Cardiac muscle cell (in vitro differentiated cells and primary cell): Measurements from ENCODE around the gene PHLDA2. TPM values are rescaled to one million over a fixed set of nuclear protein-coding genes. Genes with fewer than 3 reads are reported as not detected.

ENCODE experiments used
- DNase-seq, 2 donors: peaks; one replicate each; pipeline versions ENCODE4 v3.0.0 to v3.0.0-alpha.2; 2010 to 2017; ENCODE audit warnings: low read depth in 1 of 2, low spot score in 1 of 2
- H3K27ac ChIP-seq: fragments of 200-600 bp; sonication (generic); 2 replicates; pipeline ENCODE4 v1.5.1; 2016
- H3K27me3 ChIP-seq: fragments of 200-600 bp; sonication (generic); 2 replicates; pipeline ENCODE4 v1.6.0; 2016; ENCODE audit warnings: control low read depth
- H3K36me3 ChIP-seq: fragments of 200-600 bp; sonication (generic); 2 replicates; pipeline ENCODE4 v1.5.1; 2016; ENCODE audit warnings: control low read depth
- H3K4me1 ChIP-seq: fragments of 200-600 bp; sonication (generic); 2 replicates; pipeline ENCODE4 v1.8.1; 2017; ENCODE audit warnings: low read depth, mild to moderate bottlenecking, mixed run types
- H3K4me3 ChIP-seq: fragments of 200-600 bp; sonication (generic); 2 replicates; pipeline ENCODE4 v1.5.1; 2016; ENCODE audit warnings: mild to moderate bottlenecking
- H3K9me3 ChIP-seq: fragments of 200-600 bp; sonication (generic); 2 replicates; pipeline ENCODE4 v1.5.1; 2017; ENCODE audit warnings: low read depth, mild to moderate bottlenecking, control low read depth
- polyA plus RNA-seq: library from polyadenylated mRNA; unstranded; fragments of >200 nt; fragmentation: Nextera tagmentation; extraction: Ambion mirVana; gene quantifications from 2 replicates; pipeline ENCODE4 v1.2.1, GENCODE V29; 2016
- total RNA-seq: library from RNA; depleted of rRNA; stranded (reverse); fragments of >200 nt; gene quantifications from 2 replicates; pipeline ENCODE4 v1.2.3, GENCODE V29; 2016
- TF ChIP-seq, protein P1 (sequence below): IDR thresholded peaks from 2 replicates; pipeline ENCODE4 v1.5.1; 2012; ENCODE audit warnings: low read depth, mild to moderate bottlenecking, low read length

The PHLDA2 gene
- total and polyA plus RNA-seq, 2 experiments from 2014 or later, result 0.73 to 1.1 TPM

DNA sequence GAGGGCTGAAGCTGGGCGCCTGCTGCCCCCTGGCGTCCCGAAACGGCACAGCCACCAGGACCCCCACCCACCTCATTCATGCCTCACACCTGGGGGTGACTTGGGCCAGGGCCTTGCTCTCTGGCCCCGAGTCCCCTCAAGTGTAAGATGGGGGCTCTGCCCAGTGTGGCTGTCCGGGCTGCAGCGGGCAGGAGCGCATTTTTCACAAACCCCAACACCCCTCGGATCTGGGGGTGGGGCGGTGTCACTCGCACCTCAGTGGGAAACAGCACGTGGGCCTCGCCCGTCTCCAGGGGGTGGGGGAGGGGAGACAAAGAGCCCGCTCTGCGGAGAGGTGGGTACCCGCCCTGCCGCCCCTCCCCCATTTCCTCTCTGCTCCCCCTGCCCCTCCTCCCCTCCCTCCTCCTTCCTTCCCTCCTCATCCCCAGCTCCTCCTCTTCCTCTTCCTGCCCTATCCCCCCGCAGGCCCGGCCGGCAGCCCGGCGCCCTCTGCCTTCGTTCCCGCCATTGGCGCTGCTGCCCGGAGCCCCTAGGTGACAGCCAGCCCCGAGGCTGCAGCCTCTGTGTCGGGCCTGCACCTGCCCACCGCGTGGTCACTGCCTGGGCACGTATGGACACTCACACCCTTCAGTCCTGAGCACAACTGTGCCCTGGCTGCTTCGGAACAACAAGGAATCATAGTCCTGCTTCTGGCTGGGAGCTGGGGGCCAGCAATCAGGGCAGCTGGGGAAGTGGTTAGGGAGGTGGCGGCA lies 36.8 kb downstream of the PHLDA2 start:
- H3K4me3 ChIP-seq, result peak overlapping the region; percentile 25
- H3K9me3 ChIP-seq, result no peaks in the 10 kb centered on the region
- no peak overlapping the region for H3K27ac ChIP-seq
- TF ChIP-seq, protein P1, sequence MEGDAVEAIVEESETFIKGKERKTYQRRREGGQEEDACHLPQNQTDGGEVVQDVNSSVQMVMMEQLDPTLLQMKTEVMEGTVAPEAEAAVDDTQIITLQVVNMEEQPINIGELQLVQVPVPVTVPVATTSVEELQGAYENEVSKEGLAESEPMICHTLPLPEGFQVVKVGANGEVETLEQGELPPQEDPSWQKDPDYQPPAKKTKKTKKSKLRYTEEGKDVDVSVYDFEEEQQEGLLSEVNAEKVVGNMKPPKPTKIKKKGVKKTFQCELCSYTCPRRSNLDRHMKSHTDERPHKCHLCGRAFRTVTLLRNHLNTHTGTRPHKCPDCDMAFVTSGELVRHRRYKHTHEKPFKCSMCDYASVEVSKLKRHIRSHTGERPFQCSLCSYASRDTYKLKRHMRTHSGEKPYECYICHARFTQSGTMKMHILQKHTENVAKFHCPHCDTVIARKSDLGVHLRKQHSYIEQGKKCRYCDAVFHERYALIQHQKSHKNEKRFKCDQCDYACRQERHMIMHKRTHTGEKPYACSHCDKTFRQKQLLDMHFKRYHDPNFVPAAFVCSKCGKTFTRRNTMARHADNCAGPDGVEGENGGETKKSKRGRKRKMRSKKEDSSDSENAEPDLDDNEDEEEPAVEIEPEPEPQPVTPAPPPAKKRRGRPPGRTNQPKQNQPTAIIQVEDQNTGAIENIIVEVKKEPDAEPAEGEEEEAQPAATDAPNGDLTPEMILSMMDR, result peak; percentile 95
- H3K4me1 ChIP-seq, result peaks cover 6% of the 10 kb centered on the region
- DNase-seq, result peak; percentile 74 to 76
- H3K36me3 ChIP-seq, result no peaks in the 10 kb centered on the region
- no peaks in the 10 kb centered on the region for H3K27me3 ChIP-seq

DNA sequence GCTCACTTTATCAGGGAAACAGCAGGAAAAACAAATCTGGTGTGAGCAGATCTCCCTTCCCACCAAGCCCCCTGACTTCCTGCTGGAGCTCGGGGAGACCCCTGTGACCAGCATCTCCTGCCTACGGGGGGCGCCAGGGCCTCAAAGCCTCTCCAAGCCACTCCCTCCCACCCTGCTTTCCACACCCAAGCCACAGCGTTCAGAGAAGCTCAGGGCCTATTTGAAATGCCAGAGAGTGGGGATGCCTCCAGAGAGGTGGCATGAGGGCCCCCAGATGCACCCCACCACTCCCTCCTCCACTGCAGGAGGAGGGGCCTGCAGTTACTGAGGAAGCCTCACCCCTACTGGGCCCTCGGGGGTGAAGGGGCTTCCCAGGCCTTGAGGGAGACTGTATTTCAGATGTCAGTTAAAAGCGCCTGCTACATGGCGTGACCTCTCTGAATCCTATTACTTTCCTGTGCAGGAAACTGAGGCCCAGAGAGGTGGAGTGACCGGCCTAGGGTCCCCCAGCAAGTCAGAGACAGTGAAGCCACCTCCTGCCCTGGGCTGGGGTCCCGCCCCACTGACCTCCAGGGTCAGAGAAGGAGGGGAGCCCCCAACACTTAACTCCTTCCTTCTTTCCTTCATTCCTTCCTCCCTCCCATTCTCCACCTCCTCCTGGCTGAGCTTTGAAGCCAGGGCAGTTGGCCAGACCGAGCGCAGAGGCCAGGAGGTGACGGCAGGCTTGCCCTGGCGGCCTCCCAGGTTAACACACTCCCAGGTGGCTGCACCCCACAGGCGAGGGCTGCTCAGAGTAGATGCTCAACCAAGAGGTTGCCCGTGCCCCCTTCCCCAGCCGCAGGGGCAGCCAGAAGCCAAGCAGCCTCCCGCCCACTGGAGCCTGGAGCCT lies 37.6 kb downstream of the PHLDA2 start:
- Histone ChIP-seq H3K27me3 (no peaks in the 10 kb centered on the region), H3K27ac (no peak overlapping the region), H3K4me1 (peaks cover 6% of the 10 kb centered on the region), H3K9me3 (no peaks in the 10 kb centered on the region), H3K36me3 (no peaks in the 10 kb centered on the region), H3K4me3 (no peak overlapping the region)
- peak; percentile 23 to 62 for DNase-seq
- TF ChIP-seq, protein P1, result no peak

DNA sequence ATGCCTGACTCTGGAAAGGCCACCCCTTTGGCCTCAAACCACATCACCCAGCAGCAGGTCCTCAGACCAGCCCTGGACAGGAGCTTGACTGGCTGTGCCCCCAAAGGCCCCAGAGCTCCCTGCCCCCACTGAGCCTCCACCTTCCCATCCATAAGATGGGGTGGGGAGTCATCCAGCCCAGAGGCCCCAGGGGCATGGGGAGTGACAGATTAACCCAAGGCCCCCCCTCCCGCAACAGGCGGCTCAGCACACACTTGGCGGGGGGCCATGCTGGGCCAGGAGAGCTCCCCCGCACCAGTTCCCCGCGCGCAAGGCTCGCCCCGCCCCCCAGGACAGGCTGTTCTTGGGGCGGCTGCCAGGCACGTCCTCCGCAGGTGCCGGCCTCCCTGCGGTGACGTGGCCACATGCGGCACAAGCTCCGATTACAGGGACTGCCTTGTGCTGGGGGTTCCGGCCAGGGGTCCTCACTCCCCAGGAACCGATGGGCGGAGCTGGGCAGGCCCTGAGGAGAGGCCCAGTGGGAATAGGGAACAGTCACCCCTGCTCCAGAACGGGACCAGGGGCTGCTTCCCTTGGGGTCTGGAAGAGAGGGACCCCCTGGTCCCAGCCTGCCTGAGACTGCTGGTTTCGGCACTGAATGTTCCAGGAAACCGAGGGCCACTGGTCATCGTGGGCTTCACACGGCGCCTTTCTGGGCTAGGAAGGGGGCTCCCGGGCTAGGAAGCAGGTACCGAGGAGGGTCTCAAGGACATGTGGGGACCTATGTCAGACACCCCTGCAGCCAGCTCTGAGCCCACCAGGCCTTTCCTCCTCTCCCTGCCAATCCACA lies 38.5 kb downstream of the PHLDA2 start:
- peak in 1 of 2 donors; percentile 82 for DNase-seq
- Histone ChIP-seq H3K4me1 (peaks cover 9% of the 10 kb centered on the region), H3K27ac (no peak overlapping the region), H3K36me3 (no peaks in the 10 kb centered on the region), H3K9me3 (no peaks in the 10 kb centered on the region), H3K27me3 (no peaks in the 10 kb centered on the region), H3K4me3 (no peak overlapping the region)
- TF ChIP-seq, protein P1, result no peak

DNA sequence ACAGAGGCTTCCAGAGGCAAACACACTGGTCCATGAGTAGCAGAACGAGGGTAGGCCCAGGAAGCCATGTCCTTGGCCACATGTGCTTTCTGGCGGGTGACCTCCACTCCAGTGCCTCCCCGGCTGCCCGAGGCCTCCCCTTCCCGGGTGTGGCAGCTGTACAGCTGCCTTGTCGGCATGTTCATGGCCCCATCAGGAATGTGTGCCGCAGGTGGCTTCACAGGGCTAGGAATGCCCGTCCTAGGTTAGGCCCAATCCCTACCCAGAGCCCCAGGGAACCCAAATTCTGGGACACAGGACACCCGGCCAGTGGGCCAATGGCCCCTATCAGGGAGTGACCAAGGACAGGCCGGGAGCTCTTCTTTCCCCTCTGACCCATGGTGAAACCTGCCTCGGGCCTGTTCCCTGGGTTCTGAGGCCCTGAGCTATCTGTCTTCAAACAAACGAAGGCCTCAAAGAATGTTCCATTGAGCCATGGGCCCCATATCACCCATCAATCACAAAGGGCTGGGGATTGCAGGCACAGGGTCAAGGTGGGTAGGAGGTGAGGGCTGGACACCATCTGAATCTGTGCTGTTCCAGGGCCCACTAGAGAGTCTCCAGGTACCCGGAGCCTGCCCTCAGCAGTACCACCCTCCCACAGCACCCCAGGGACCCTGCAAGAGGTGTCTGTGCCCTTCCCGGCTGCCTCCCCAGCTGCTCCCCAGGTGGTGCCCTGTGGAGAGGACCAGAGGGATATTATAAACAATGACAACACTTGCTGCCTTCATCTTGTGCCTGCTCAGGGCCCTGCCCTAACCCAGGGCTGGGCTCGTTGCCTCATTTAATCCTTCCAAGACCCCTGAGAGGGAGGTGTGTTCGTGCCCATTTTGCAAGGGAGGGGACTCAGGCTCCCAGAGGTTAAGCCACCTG lies 39.6 kb downstream of the PHLDA2 start:
- TF ChIP-seq, protein P1, result no peak
- H3K27ac ChIP-seq, result no peak overlapping the region
- H3K27me3 ChIP-seq, result no peaks in the 10 kb centered on the region
- H3K36me3 ChIP-seq, result no peaks in the 10 kb centered on the region
- H3K4me1 ChIP-seq, result peaks cover 9% of the 10 kb centered on the region
- DNase-seq, result no peak
- H3K4me3 ChIP-seq, result no peak overlapping the region
- no peaks in the 10 kb centered on the region for H3K9me3 ChIP-seq
